Measurements from ENCODE around the gene CLDN24.

Gene CLDN24

GRCh38 chr4:183322326-183322725 lies at the start of gene CLDN24:
CLDN24 (minus strand) TSS chr4:183322426; CDS start chr4:183322426, 0 bp downstream.
- no peak for DNase-seq

GRCh38 chr4:183370786-183371185 lies 48.6 kb upstream of the CLDN24 start:
- no peak for DNase-seq

GRCh38 chr4:183369073-183369472 lies 46.8 kb upstream of the CLDN24 start:
- DNase-seq, result no peak

GRCh38 chr4:183366206-183366835 lies 44.1 kb upstream of the CLDN24 start:
- DNase-seq, result no peak

GRCh38 chr4:183364025-183364424 lies 41.8 kb upstream of the CLDN24 start:
- no peak for DNase-seq

GRCh38 chr4:183362916-183363542 lies 40.8 kb upstream of the CLDN24 start:
- no peak for DNase-seq

GRCh38 chr4:183362036-183362435 lies 39.8 kb upstream of the CLDN24 start:
- no peak for DNase-seq

- no peak for DNase-seq
Observed at GRCh38 chr4:183360161-183360919, 38.1 kb upstream of the CLDN24 start.

- no peak for DNase-seq
Observed at GRCh38 chr4:183358215-183358755, 36.1 kb upstream of the CLDN24 start.

- DNase-seq, result no peak
Observed at GRCh38 chr4:183356931-183357675, 34.9 kb upstream of the CLDN24 start.

- no peak for DNase-seq
Observed at GRCh38 chr4:183356173-183356830, 34.1 kb upstream of the CLDN24 start.

- DNase-seq, result no peak
Observed at GRCh38 chr4:183355405-183355804, 33.2 kb upstream of the CLDN24 start.

GRCh38 chr4:183354219-183354618 lies 32.0 kb upstream of the CLDN24 start:
- no peak for DNase-seq

- no peak for DNase-seq
Observed at GRCh38 chr4:183353557-183353956, 31.3 kb upstream of the CLDN24 start.

- no peak for DNase-seq
Observed at GRCh38 chr4:183352546-183352945, 30.3 kb upstream of the CLDN24 start.

- no peak for DNase-seq
Observed at GRCh38 chr4:183350317-183351071, 28.3 kb upstream of the CLDN24 start.

GRCh38 chr4:183349673-183350072 lies 27.4 kb upstream of the CLDN24 start:
- no peak for DNase-seq

- DNase-seq, result no peak
Observed at GRCh38 chr4:183348706-183349659, 26.8 kb upstream of the CLDN24 start.

- no peak for DNase-seq
Observed at GRCh38 chr4:183348136-183348535, 25.9 kb upstream of the CLDN24 start.

- DNase-seq, result no peak
Observed at GRCh38 chr4:183347566-183347965, 25.3 kb upstream of the CLDN24 start.

GRCh38 chr4:183347146-183347545 lies 24.9 kb upstream of the CLDN24 start:
- no peak for DNase-seq

Data from activated CD8-positive, alpha-beta memory T cell treated with anti-CD3 and anti-CD28 coated beads for 24 hours (primary cell).